Measurements from ENCODE around the gene ADGB. TPM values are rescaled to one million over a fixed set of nuclear protein-coding genes. Genes with fewer than 3 reads are reported as not detected.

ADGB gene
- total and polyA plus RNA-seq, 3 donors from 2014 or later = 23.8 to 53.0 (median 28.8) TPM

DNA sequence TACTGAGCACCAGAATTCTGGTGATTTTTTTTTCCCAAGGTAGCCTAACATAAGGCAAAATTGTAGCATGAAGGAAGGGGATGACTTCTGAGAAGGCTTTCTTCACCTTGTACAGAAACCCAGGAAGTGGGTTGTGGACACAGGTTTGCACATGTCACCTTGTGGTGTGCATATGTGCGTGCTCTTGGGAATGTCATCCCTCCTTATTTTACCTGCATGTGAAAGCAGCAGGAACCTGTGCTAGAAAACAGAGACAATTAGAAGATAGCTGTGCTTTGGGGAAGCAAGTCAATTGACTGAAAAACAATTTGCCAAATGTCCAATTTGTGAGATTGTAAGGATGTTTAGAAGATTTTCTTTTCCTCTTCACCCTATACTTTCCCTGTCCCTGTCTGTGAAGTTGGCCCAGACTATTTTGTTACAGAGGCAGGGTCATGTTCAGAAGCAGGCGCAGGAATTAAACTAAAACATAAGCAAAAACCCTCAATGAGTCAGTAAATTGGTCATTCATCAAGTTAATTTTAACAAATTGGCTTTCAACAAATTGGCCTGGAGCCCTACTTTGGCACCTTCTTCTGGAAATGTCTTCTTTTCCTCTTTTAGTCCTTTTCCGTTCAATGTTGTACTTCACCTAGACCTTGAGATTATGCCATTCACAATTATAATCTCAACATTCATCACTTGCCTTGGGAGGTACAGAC, 261.2 kb downstream of the ADGB start:
- no peaks in the 10 kb centered on the region for H3K36me3 ChIP-seq (ENCODE audit: low read depth, missing control alignments)
- no peak overlapping the region for H3K27ac ChIP-seq
- H3K4me3 ChIP-seq = no peak overlapping the region
- WGBS, 2 donors = 78 to 82% methylated on average over 3 of the region's 3 CpGs
- DNase-seq = no peak
- peaks cover 4% of the 10 kb centered on the region for H3K4me1 ChIP-seq
- no peaks in the 10 kb centered on the region for H3K27me3 ChIP-seq
- intact Hi-C loops (cut with DNase I; ENCODE audit: low total_unique reads) = no loop called here
- no peaks in the 10 kb centered on the region for H3K9me3 ChIP-seq
- no peak for TF ChIP-seq POLR2A (IDR thresholded peaks at IDR 0.05)
- TF ChIP-seq, protein P1, sequence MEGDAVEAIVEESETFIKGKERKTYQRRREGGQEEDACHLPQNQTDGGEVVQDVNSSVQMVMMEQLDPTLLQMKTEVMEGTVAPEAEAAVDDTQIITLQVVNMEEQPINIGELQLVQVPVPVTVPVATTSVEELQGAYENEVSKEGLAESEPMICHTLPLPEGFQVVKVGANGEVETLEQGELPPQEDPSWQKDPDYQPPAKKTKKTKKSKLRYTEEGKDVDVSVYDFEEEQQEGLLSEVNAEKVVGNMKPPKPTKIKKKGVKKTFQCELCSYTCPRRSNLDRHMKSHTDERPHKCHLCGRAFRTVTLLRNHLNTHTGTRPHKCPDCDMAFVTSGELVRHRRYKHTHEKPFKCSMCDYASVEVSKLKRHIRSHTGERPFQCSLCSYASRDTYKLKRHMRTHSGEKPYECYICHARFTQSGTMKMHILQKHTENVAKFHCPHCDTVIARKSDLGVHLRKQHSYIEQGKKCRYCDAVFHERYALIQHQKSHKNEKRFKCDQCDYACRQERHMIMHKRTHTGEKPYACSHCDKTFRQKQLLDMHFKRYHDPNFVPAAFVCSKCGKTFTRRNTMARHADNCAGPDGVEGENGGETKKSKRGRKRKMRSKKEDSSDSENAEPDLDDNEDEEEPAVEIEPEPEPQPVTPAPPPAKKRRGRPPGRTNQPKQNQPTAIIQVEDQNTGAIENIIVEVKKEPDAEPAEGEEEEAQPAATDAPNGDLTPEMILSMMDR (IDR thresholded peaks at IDR 0.05) = no peak

DNA sequence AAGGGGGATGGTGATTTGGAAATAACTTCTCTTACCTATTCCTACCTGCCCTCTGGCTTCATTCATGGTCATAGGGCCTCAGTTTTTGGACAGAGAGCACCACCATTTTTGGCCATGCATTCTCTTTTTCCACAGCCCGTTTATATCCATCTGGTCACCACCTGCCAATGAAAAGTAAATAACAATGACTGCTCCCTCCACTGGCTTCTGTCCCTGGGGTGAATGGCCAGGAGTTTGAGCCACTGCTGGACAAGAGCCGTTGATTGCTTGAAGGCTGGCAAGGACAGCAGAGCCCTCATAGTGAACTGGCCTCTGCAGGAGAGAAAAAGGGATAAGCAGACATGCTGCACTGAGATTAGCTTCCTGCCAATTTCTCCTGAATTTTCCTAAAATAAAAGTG, 261.8 kb downstream of the ADGB start:
- Histone ChIP-seq H3K4me3 (no peak overlapping the region), H3K9me3 (no peaks in the 10 kb centered on the region), H3K27me3 (no peaks in the 10 kb centered on the region), H3K27ac (no peak overlapping the region), H3K36me3 (ENCODE audit: low read depth, missing control alignments) (no peaks in the 10 kb centered on the region), H3K4me1 (peaks cover 4% of the 10 kb centered on the region)
- intact Hi-C loops (cut with DNase I; ENCODE audit: low total_unique reads) = no loop called here
- TF ChIP-seq, protein P1 (IDR thresholded peaks at IDR 0.05) = no peak
- no peak for TF ChIP-seq POLR2A (IDR thresholded peaks at IDR 0.05)
- WGBS, 2 donors = 46 to 60% methylated on average over 2 of the region's 2 CpGs
- DNase-seq = no peak

DNA sequence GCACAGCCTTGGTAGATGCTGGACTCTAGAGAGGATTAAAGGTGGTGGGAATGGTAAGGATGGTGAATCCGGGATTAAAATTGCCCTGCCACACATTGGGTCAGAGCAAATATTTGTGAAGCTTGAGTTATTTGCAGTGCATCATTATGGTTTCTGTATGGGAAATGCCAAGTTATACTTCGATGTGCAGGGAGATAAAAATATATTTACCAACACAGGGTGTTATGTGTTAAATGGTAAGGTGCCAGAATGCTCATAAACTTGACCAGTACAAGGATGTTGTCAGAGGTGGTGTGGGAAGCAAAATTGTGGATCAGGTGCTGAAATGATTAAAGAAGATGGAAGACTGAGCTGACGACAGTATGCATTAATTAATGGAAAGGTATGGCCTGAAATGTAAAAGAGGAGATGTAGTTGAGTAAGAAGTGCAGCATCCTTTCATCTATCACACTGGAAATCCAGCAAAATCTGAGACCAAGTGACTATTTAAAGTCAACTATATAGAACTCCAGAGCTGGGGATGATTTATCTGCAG, 262.3 kb downstream of the ADGB start:
- Histone ChIP-seq H3K9me3 (no peaks in the 10 kb centered on the region), H3K27ac (no peak overlapping the region), H3K4me3 (no peak overlapping the region), H3K36me3 (ENCODE audit: low read depth, missing control alignments) (no peaks in the 10 kb centered on the region), H3K4me1 (peaks cover 4% of the 10 kb centered on the region), H3K27me3 (no peaks in the 10 kb centered on the region)
- no peak for TF ChIP-seq POLR2A (IDR thresholded peaks at IDR 0.05)
- TF ChIP-seq, protein P1 (IDR thresholded peaks at IDR 0.05) = no peak
- 68 to 78% methylated on average over 3 of the region's 3 CpGs for WGBS, 2 donors
- no peak for DNase-seq
- intact Hi-C loops (cut with DNase I; ENCODE audit: low total_unique reads) = no loop called here

DNA sequence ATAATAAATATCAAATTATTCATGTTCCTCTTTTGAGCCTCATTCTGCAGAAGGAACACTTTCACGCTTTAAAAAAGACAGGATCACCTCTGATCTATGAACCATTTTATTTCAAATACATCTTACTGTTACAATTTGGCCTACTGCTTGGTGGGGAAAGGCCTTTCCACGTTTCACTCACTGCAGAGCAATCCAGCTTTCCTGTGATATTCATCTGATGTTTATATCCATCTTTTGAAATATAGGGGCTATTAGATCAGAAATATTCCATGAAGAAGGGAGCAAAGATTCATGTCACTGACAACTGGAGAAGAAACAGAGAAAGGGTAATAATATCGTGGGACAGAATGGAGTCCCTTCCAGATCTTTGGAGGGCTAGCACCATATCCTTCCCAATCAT, 262.9 kb downstream of the ADGB start:
- no peak for DNase-seq
- H3K9me3 ChIP-seq = no peaks in the 10 kb centered on the region
- WGBS, 2 donors = 76 to 80% methylated on average over 3 of the region's 3 CpGs
- peaks cover 4% of the 10 kb centered on the region for H3K4me1 ChIP-seq
- TF ChIP-seq, protein P1 (IDR thresholded peaks at IDR 0.05) = no peak
- TF ChIP-seq POLR2A (IDR thresholded peaks at IDR 0.05) = no peak
- no peaks in the 10 kb centered on the region for H3K36me3 ChIP-seq (ENCODE audit: low read depth, missing control alignments)
- intact Hi-C loops (cut with DNase I; ENCODE audit: low total_unique reads) = no loop called here
- no peak overlapping the region for H3K27ac ChIP-seq
- H3K27me3 ChIP-seq = no peaks in the 10 kb centered on the region
- no peak overlapping the region for H3K4me3 ChIP-seq

DNA sequence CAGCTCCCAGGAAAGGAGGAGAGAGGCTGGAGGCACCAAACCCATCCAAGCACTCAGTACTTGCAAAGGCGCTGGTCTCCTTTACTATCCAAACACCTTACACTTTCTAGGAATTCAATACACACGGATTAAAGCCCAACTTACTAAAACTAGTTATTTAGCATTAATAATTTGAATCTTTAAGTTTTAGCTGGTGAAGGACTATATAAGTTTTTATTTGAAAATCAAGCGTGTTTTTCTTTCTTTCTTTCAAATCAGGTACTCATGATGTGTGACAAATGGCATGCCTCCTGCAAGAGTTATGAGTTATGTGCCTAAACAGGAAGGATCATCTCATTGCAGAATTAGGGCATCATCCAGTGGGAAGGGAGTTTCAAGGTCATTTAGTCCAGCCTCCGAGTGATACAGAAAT, 263.7 kb downstream of the ADGB start:
- peaks cover 4% of the 10 kb centered on the region for H3K4me1 ChIP-seq
- no peaks in the 10 kb centered on the region for H3K9me3 ChIP-seq
- intact Hi-C loops (cut with DNase I; ENCODE audit: low total_unique reads) = no loop called here
- 59 to 76% methylated on average over 4 of the region's 4 CpGs for WGBS, 2 donors
- no peaks in the 10 kb centered on the region for H3K36me3 ChIP-seq (ENCODE audit: low read depth, missing control alignments)
- H3K27ac ChIP-seq = no peak overlapping the region
- no peak overlapping the region for H3K4me3 ChIP-seq
- H3K27me3 ChIP-seq = no peaks in the 10 kb centered on the region
- DNase-seq = no peak
- TF ChIP-seq, protein P1 (IDR thresholded peaks at IDR 0.05) = no peak
- TF ChIP-seq POLR2A (IDR thresholded peaks at IDR 0.05) = no peak
